GM10847 (cell line): ENCODE results near the gene LEMD2.

Source experiments
- POLR2A ChIP-seq: IDR thresholded peaks from 2 replicates; pipeline ENCODE4 v1.6.1; 2011; ENCODE audit not compliant: insufficient read length; ENCODE audit errors: extremely low read depth

The LEMD2 gene

GRCh38 chr6:33788694-33789549, at the start of gene LEMD2:
LEMD2 (minus strand) TSS chr6:33789130; CDS start chr6:33789116, 14 bp downstream.
- TF ChIP-seq POLR2A = peak; percentile 69

GRCh38 chr6:33837971-33838665, 49.2 kb upstream of the LEMD2 start:
- TF ChIP-seq POLR2A = no peak

DNA sequence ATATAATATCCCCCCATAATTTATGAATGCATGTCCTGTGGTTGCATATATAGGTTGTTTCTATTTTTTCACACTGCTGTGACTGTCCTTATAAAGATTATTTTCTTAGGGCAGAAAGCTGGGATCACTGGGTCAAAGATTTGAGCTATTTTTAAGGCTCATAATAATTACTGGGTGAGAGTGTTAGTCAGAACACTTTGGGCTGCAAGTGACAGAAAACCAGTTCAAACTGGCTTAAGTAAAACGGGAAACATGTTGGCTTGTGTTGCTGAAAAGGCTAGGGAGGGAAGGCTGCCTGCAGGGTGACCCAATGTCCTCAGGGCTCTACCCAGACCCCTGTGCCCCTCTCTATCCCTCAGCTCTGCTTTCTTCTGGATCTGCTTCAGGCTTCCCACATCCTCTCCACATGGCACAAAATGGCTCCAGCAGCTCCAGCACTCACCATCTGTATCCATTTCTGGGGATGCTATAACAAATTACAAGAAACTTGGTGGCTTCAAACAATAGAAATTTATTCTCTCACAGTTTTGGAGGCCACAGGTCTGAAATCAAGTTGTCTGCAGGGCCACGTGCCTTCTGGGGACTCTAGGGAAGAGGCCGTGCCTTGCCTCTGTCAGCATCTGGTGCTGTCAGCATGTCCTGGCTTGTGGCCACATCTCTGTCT, 48.0 kb upstream of the LEMD2 start:
- no peak for TF ChIP-seq POLR2A

- TF ChIP-seq POLR2A = no peak
Measured at GRCh38 chr6:33834401-33835392, 45.8 kb upstream of the LEMD2 start.

GRCh38 chr6:33833599-33833998, 44.7 kb upstream of the LEMD2 start:
- TF ChIP-seq POLR2A = no peak

- no peak for TF ChIP-seq POLR2A
Measured at GRCh38 chr6:33830635-33831240, 41.8 kb upstream of the LEMD2 start.

DNA sequence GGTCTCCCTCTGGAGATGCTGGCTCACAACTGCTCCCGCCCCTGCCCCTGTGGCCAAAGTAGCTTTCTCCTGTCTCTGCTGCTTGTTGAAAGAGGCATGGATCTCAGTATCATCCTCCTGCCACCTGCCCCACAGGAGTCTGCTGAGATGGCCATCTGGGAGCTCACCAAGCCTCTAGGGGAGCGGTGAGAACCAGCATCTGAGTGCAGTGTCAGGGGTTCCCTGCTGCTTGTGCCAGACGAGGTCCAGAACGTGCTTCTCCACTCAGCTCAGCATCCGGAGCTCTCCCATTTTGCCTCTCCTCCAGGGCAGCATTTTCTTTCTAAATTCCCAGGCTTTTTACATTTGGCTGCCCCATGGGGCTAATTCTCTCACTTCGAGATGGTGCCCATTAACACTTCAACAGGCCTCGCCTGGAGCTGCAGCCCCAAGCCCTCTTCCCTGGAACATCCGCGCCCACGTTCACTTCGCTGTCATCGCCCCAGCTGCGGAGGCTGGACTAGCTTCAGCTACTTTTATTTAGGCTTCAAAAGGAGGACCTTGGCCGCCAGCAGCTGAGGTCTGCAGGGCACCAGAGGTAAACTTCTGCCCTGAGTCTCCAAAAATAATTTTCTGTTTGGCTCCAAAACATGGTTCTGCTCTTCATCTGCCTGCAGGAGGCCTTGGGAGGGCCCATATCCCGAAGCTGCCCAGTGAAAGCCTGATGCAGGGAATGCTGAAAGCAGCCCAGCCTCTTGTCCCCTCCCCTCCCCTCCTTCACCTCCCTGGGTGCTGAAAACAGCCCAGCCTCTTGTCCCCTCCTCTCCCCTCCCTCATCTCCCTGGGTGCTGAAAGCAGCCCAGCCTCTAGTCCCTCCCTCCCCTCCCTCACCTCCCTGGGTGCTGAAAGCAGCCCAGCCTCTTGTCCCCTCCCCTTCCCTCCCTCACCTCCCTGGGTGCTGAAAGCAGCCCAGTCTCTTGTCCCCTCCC, 40.1 kb upstream of the LEMD2 start:
- TF ChIP-seq POLR2A = no peak

GRCh38 chr6:33828452-33828763, 39.5 kb upstream of the LEMD2 start:
- no peak for TF ChIP-seq POLR2A

GRCh38 chr6:33827546-33828451, 38.9 kb upstream of the LEMD2 start:
- TF ChIP-seq POLR2A = no peak

DNA sequence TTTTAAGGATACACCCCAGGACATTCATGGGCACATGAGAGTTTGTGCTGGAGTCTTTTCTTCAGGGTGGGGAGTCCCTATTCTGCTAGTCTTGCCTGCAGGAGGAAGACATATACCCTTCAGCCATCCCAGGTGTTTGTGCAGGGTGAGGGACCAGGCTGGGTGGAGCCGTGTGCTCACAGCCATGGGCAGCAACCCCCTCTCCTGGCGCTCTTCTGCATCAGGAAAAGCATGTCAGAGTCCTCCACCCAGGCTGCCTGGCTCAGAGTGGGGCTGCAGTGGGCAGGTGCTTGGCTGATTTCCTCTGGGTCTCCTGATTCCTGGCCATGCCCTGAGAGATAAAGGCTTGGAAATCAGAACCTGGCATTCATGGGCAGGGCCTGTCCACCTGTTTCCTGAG, 37.6 kb upstream of the LEMD2 start:
- no peak for TF ChIP-seq POLR2A

DNA sequence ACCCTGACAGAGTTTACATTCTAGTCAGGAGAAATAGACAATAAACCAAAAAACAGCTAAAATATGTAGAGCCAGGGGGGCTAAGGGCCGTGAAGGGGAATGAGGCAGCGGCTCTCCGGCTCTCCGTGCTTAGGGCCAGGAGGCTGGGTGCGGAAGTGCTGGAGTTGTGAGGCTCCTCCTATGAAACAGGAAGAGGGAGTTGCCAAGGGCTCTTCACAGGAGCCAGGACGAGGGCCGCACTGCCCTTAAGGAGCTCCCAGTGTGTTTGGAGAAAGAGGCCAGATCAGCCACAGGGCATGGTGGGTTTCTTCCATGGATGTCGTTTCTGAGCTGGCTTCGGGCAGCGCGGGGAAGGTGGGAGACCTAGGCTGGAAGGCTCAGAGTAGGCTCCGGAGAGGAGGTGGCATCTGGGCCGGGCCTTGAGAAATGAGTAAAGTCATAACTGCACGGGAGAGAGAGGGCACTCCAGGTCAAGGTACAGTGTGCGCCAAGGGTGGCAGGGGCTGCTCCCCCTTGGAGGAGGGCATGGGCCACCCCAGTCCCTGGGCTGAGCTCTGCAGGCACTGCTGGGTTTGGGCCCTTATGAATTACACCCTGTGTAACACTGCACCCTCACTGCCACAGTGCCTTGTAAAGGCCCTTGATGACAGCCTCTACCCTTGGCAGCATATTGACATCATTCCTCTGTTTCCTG, 35.7 kb upstream of the LEMD2 start:
- no peak for TF ChIP-seq POLR2A

GRCh38 chr6:33823806-33824205, 34.9 kb upstream of the LEMD2 start:
- no peak for TF ChIP-seq POLR2A
